ENCODE data around the gene HPN. TPM values are rescaled to one million over a fixed set of nuclear protein-coding genes. Genes with fewer than 3 reads are reported as not detected.

HPN gene
- total and polyA plus RNA-seq, 2 experiments from 2014 or later, result 14.0 to 17.4 TPM

DNA sequence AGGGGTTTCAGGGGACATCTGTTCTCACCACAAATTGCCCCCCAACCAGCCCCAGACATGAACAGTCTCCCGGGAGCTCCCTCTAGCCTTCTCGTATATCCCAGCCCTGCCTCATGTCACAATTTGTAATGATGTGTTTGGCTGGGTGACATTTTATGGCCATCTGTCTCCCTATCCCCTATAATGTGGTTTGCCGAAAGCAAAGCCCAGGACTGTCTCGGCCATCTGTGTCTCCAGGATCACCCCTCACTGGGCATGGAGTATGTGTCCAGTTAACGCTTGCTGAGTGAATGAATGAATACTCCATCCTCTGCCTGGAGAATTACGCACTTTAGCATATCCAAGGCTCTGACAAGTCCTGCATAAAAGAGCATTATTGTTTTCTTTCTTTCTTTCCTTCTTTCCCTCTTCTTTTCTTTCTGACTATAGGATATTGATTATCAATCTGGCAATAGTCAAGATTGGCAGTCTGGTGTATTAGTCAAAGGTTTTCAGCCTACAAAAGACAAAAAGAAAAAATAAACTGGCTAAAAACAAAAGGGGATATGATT, 15.1 kb downstream of the HPN start:
- Histone ChIP-seq H3K79me2 (replicated peaks; ENCODE audit: insufficient read depth) (no peaks in the 10 kb centered on the region), H3F3A (replicated peaks; ENCODE audit: low read depth) (peaks cover 4% of the 10 kb centered on the region; the same call in 1 of the 2 replicates), H4K20me1 (replicated peaks; ENCODE audit: insufficient read depth) (no peaks in the 10 kb centered on the region), H3K27me3 (ENCODE audit: insufficient read depth) (no peaks in the 10 kb centered on the region), H3K9me2 (ENCODE audit: insufficient read depth) (no peaks in the 10 kb centered on the region), H2AFZ (no peak overlapping the region), H3K27ac (ENCODE audit: low read depth) (peak overlapping the region; percentile 46; the same call in 1 of the 2 replicates), H3K4me3 (no peak overlapping the region), H3K4me2 (no peak overlapping the region), H3K36me3 (ENCODE audit: insufficient read depth) (no peaks in the 10 kb centered on the region), H3K4me1 (ENCODE audit: insufficient read depth) (peaks cover 5% of the 10 kb centered on the region; the same call in 1 of the 2 replicates)
- ATAC-seq (no peak), DNase-seq (ENCODE audit: low spot score) (no peak)
- TF ChIP-seq, protein P1, sequence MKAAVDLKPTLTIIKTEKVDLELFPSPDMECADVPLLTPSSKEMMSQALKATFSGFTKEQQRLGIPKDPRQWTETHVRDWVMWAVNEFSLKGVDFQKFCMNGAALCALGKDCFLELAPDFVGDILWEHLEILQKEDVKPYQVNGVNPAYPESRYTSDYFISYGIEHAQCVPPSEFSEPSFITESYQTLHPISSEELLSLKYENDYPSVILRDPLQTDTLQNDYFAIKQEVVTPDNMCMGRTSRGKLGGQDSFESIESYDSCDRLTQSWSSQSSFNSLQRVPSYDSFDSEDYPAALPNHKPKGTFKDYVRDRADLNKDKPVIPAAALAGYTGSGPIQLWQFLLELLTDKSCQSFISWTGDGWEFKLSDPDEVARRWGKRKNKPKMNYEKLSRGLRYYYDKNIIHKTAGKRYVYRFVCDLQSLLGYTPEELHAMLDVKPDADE (IDR thresholded peaks at IDR 0.05), result no peak
- TF ChIP-seq ZNF331 (CRISPR knock-in tag; IDR thresholded peaks at IDR 0.05; ENCODE audit: low read depth), result no peak
- no peak for TF ChIP-seq ZNF114 (CRISPR knock-in tag; IDR thresholded peaks at IDR 0.05)
- TF ChIP-seq, protein P2, sequence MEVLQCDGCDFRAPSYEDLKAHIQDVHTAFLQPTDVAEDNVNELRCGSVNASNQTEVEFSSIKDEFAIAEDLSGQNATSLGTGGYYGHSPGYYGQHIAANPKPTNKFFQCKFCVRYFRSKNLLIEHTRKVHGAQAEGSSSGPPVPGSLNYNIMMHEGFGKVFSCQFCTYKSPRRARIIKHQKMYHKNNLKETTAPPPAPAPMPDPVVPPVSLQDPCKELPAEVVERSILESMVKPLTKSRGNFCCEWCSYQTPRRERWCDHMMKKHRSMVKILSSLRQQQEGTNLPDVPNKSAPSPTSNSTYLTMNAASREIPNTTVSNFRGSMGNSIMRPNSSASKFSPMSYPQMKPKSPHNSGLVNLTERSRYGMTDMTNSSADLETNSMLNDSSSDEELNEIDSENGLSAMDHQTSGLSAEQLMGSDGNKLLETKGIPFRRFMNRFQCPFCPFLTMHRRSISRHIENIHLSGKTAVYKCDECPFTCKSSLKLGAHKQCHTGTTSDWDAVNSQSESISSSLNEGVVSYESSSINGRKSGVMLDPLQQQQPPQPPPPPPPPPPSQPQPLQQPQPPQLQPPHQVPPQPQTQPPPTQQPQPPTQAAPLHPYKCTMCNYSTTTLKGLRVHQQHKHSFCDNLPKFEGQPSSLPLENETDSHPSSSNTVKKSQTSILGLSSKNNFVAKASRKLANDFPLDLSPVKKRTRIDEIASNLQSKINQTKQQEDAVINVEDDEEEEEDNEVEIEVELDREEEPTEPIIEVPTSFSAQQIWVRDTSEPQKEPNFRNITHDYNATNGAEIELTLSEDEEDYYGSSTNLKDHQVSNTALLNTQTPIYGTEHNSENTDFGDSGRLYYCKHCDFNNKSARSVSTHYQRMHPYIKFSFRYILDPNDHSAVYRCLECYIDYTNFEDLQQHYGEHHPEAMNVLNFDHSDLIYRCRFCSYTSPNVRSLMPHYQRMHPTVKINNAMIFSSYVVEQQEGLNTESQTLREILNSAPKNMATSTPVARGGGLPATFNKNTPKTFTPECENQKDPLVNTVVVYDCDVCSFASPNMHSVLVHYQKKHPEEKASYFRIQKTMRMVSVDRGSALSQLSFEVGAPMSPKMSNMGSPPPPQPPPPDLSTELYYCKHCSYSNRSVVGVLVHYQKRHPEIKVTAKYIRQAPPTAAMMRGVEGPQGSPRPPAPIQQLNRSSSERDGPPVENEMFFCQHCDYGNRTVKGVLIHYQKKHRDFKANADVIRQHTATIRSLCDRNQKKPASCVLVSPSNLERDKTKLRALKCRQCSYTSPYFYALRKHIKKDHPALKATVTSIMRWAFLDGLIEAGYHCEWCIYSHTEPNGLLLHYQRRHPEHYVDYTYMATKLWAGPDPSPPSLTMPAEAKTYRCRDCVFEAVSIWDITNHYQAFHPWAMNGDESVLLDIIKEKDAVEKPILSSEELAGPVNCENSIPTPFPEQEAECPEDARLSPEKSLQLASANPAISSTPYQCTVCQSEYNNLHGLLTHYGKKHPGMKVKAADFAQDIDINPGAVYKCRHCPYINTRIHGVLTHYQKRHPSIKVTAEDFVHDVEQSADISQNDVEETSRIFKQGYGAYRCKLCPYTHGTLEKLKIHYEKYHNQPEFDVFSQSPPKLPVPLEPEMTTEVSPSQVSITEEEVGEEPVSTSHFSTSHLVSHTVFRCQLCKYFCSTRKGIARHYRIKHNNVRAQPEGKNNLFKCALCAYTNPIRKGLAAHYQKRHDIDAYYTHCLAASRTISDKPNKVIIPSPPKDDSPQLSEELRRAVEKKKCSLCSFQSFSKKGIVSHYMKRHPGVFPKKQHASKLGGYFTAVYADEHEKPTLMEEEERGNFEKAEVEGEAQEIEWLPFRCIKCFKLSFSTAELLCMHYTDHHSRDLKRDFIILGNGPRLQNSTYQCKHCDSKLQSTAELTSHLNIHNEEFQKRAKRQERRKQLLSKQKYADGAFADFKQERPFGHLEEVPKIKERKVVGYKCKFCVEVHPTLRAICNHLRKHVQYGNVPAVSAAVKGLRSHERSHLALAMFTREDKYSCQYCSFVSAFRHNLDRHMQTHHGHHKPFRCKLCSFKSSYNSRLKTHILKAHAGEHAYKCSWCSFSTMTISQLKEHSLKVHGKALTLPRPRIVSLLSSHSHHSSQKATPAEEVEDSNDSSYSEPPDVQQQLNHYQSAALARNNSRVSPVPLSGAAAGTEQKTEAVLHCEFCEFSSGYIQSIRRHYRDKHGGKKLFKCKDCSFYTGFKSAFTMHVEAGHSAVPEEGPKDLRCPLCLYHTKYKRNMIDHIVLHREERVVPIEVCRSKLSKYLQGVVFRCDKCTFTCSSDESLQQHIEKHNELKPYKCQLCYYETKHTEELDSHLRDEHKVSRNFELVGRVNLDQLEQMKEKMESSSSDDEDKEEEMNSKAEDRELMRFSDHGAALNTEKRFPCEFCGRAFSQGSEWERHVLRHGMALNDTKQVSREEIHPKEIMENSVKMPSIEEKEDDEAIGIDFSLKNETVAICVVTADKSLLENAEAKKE (CRISPR knock-in tag; IDR thresholded peaks at IDR 0.05), result no peak
- no peak for TF ChIP-seq STAT1 (IDR thresholded peaks at IDR 0.05; ENCODE audit: unreplicated experiment)
- no peak for TF ChIP-seq NANOG (IDR thresholded peaks at IDR 0.05; ENCODE audit: borderline replicate concordance)
- H3K27ac Mint-ChIP-seq, result peak overlapping the region; percentile 93
- H3K9me3 Mint-ChIP-seq, result no peaks in the 10 kb centered on the region; the same call in 2 of the 3 replicates
- peaks cover 15% of the 10 kb centered on the region for H3K27me3 Mint-ChIP-seq (ENCODE audit: insufficient read depth, low read depth, poor library complexity)
- H3K4me1 Mint-ChIP-seq, result peaks cover 17% of the 10 kb centered on the region
- no peak overlapping the region; the same call in 2 of the 3 replicates for H3K4me3 Mint-ChIP-seq
- peaks cover 5% of the 10 kb centered on the region; the same call in 2 of the 3 replicates for H3K36me3 Mint-ChIP-seq (ENCODE audit: low read depth)

All from GM23338 (cell line).